GM21737 (cell line): ENCODE data around the gene TRPM2.
"Not testable (repeated sequence)": the region's sequence is repeated elsewhere in the genome, so short reads cannot be mapped to it uniquely, and the experiment has no call there.

ENCODE experiments used
- ATAC-seq: cut with Tn5 transposase; IDR thresholded peaks from one replicate; pipeline ENCODE4 v1.9.1; 2021; ENCODE audit warnings: mild to moderate bottlenecking, moderate library complexity; ENCODE audit not compliant: unreplicated experiment

The TRPM2 gene

DNA sequence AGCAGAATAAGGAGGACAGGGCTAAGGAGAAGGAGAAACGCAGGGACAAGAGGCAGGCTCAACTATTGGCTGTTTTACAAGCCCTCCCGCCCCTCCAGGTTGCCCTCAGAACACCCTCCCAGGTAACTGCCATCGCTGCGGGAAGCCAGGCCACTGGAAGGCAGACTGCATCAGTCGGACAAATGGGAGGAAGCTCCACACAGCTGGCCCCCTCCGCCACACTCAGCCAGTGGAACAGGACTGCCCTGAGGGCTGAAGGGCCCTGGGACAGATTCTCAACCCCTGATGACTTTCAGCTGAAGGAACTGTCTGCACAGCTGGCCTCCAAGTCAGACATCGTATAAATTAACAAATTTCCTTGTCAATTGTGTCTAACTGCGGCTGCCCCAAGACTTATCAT, 123.7 kb downstream of the TRPM2 start:
- no peak for ATAC-seq

- ATAC-seq, result no peak
These were observed 124.3 kb downstream of the TRPM2 start for GRCh38 chr21:44477712-44478111.

GRCh38 chr21:44478124-44478800, 124.8 kb downstream of the TRPM2 start:
- no peak for ATAC-seq

- no peak for ATAC-seq
These were observed 125.4 kb downstream of the TRPM2 start for GRCh38 chr21:44478801-44479167.

DNA sequence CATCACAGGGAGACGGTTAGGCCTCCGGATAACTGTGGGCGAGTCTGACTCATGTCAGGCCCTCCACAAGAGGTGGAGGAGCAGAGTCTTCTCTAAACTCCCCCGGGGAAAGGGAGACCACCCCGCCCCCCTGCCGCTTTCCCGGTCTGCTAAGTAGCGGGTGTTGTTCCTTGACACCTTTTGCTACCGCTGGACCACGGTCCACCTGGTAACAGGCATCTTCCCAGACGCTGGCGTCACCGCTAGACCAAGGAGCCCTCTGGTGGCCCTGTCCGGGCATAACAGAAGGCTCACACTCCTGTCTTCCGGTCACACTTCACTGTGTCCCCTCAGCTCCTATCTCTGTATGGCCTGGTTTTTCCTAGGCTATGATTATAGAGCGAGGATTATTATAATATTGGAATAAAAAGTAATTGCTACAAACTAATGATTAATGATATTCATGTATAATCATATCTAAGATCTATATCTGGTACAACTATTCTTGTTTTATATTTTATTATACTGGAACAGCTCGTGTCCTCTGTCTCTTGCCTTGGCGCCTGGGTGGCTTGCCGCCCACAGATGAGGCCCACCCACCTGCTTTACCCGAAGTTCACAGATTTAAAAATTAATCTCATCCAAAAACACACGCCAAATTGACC, 126.3 kb downstream of the TRPM2 start:
- ATAC-seq, result not testable (repeated sequence)

DNA sequence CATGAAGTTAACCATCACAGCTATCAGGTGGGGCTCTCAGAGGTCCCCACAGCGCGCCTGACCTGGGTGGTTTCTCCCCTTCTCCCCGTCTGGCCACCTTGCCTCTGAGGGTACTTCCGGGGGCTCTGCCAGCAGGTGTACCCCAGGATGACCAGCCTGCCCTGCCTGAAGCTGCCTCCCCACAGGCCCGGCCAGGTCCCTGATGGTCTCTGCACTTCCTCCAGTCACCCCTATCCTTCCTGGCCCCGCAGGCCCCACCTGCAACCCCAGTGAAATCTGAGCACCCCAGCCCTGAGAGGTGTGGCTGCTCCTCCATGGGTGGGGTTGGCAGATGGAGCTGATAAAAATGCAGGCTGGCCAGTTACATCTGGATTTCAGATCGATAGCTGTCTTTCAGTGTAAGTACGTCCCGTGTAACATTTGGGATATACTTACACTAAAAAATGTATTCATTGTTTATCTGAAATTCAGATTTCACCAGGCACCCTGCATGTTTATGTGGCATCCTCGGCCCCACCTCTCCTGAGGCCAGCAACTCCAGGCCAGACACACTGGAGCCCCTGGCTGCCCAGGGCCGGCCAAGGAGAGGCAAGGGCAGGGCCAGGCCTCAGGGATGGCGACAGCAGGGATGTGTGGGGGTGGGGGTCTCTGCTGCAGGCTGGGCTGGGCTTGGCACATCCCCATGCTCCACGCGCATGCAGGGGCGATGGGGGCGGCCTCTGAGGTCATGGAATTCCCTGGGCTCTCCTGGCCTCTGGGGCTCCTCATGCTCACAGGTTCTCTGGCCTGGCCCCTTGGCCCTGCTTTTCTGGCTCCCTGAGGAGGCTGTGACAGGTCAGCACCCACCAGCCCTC, 127.0 kb downstream of the TRPM2 start:
- no peak for ATAC-seq

- ATAC-seq, result no peak
These were observed 129.3 kb downstream of the TRPM2 start for GRCh38 chr21:44482581-44483287.

DNA sequence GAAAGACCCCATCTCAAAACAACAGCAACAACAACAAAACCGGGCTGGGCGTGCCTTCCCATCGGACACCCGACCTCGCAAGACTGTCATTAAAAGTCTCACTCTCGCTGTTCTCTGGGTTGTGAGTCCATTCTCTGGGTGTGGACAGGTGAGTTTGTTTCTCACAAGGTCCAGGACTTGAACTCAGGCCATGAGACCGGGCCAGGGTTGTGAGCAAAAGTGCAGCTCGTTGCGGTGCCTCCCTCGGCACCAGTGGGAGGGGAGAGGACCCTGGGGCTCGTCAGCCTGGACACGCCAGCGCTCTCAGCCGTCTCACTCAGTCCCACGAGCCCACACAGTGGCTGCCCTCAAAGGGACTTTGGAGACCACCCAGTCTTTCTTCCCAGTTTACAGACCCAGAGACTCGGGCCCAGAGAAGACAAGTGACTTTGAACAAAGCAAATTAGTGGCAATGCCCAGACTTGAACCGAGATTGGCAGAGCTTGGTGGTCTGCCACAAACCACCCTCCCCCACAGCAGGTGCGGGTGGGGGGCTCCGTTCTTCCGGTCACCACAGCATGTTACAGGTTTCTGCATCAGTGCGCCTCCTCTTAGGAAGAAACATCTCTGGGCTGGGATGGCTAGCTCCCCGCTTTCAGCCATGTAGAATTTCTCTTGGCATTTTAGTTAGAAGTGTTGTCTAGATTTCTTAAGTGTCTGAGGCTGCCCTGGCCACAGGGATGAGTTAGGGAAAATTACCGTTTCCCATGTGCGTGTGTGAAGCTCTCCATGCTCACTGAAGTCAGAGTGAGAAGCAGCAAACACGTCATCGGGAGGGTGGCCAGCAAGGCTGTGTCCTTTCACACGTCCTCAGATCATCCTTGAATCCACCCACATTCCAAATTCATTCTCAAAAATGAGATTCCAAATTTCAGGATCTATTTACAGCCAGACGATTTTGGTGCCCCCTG, 130.1 kb downstream of the TRPM2 start:
- ATAC-seq, result no peak

GRCh38 chr21:44484498-44485253, 131.3 kb downstream of the TRPM2 start:
- ATAC-seq, result no peak

DNA sequence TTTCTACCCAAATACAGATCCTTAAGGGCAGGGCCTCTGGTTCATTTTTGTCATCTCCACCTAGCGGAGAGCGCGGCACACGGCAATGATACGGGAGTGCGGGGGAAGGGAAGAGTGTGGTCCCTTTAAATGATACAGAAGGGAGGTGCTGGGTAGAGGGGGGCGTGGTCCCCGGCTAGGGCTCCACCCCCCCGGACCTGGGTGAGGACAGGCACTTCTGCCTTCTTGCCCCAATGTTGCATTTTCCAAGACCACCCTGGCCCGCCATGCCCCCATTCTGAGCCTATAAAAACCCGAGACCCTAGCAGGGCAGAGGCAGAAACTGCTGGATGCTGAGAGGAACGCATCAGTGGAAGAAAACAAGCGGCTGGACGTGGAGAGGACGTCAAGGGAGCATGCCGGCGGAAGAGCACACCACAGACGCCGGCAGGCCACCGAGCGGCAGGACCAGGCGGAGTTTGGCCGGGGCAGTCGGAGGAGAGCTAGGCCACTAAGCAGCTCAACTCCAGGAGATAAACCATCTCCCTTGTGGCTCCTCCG, 131.9 kb downstream of the TRPM2 start:
- ATAC-seq, result no peak

DNA sequence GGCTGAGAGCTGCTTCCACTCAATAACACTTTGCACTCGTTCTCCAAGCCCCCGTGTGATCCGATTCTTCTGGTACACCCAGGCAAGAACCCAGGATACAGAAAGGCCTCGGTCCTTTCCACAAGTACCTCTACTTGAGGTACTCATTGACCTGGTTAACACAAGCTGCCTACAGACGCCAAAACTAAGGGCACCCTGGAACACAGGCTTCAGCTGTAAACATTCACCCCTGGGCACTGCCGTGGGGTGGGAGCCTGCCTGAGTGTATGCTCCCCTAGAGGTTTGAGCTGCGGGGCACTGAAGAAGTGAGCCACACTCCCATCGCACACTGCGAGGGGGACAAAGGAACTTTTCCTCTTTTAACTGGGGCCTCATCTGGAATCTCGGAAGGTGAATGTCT, 132.4 kb downstream of the TRPM2 start:
- no peak for ATAC-seq

GRCh38 chr21:44486302-44486701, 132.9 kb downstream of the TRPM2 start:
- ATAC-seq, result no peak

GRCh38 chr21:44487831-44488230, 134.4 kb downstream of the TRPM2 start:
- no peak for ATAC-seq

GRCh38 chr21:44489962-44490361, 136.5 kb downstream of the TRPM2 start:
- ATAC-seq, result no peak

- no peak for ATAC-seq
These were observed 137.0 kb downstream of the TRPM2 start for GRCh38 chr21:44490405-44490804.

- no peak for ATAC-seq
These were observed 137.4 kb downstream of the TRPM2 start for GRCh38 chr21:44490816-44491215.
